Midbrain (tissue), 1 donor: ENCODE measurements around the gene CDK6.

ENCODE experiments used
- DNase-seq: peaks from one replicate; lab custom pipeline; 2025; lab: John Stamatoyannopoulos, UW

CDK6 gene

DNA sequence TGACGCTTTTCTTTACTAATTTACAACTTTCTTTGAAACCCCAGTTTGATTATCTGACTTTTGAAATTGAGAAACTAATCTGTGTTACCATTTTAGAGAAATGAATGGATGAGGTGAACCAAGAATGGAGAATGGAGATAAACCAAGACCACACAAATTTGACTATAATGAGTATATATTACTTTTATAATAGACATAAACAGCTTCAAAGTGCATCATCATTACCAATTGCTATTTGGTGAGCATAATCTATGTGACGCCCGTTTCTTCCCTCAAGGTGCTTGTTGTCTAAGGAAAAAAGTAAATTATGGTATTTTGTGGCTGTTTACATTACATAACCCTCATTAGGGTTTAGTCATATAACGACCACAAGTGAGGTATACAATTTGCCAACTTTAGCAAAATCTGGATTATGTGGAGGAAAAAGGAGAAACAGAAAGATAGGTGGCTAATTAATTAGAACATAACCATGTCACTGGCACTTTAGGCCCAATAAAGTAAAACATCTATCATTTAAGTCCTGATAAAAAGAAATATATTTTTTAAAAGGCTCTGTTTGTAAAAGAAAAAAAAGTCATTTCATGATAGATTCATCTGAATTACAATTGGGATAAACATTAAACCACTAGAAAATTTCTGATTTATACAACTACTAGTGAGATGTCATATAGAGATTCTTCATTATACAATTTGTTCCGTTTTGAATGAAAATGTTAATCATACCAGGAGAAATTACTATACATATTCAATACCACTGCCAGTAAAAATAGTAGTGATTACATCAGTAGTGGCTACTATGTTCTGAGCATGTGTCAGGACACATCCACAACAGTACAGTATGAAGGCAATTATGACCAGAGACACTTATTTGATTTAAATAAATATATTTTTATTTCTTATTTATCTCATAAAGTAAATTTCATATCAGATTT lies 128.0 kb downstream of the CDK6 start:
- no peak for DNase-seq

- DNase-seq, result no peak
These were observed 128.9 kb downstream of the CDK6 start for GRCh38 chr7:92707435-92707834.

GRCh38 chr7:92706563-92706962 lies 129.8 kb downstream of the CDK6 start:
- DNase-seq, result no peak

DNA sequence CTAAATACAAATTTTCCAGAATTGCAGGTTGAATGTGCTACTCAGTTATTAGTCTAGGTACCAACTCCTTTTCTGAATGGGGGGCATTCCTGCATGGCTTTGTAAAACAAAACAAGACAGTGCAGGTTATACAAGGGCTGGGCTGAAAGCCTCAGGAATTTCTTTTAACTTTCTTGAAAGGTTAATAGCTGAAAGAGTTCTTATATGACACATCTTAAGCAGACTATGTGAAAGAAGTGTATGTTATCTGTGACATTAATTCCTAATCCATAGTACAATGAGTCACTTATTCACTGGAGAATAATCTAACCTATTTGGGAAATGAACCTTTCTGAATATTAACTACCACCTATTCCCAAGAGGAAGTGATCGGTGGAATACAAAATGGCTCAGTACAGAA lies 130.5 kb downstream of the CDK6 start:
- DNase-seq, result no peak

GRCh38 chr7:92704858-92705257 lies 131.5 kb downstream of the CDK6 start:
- no peak for DNase-seq

- DNase-seq, result no peak
These were observed 133.8 kb downstream of the CDK6 start for GRCh38 chr7:92702535-92702934.

DNA sequence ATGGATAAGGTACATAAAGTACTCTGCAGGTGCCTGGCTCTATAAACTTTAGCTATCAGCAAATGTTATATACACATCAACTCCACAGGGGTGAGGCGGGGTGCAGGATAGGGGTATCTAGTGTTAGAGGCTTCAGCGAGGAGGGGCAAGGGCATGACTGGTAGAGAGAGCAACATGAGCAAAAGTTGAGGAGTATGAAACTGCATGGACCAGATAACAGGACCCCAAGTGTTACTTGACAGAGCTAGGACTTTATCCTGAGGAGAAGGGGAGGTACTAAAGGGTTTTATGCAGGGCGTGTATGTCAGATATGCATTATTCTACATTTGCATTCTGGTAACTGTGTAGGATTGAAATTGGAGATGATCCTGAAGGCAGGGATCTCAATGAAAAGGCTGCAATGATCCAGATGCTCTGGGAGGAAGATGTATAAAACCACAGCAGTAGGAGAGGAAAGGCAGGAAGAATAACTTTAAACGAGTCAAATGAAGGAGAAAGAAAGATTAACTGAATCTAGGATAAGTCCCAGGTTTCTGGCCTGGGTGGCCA lies 136.3 kb downstream of the CDK6 start:
- DNase-seq, result no peak

DNA sequence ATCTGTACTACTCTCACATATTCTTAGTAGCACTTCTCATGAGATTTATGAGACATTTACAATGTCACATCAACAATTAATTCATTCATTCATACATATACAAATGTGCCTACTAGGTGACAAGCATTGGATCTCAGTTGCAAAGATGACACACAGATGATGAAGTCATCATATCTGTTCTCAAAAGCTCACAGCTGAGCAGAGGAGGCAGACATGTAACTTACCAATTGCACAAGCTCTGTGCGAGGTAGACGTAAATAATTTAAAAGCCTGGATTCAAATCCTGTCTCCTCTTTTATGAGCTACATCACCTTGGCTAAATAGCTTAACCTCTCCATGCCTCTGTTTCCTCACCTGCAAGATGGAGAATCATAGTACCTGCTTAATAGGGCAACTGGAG lies 136.8 kb downstream of the CDK6 start:
- no peak for DNase-seq

- DNase-seq, result peak; percentile 63
These were observed 138.0 kb downstream of the CDK6 start for GRCh38 chr7:92698237-92698841.

- DNase-seq, result no peak
These were observed 139.0 kb downstream of the CDK6 start for GRCh38 chr7:92697414-92697813.

GRCh38 chr7:92697012-92697411 lies 139.4 kb downstream of the CDK6 start:
- no peak for DNase-seq

GRCh38 chr7:92696584-92696983 lies 139.8 kb downstream of the CDK6 start:
- no peak for DNase-seq

DNA sequence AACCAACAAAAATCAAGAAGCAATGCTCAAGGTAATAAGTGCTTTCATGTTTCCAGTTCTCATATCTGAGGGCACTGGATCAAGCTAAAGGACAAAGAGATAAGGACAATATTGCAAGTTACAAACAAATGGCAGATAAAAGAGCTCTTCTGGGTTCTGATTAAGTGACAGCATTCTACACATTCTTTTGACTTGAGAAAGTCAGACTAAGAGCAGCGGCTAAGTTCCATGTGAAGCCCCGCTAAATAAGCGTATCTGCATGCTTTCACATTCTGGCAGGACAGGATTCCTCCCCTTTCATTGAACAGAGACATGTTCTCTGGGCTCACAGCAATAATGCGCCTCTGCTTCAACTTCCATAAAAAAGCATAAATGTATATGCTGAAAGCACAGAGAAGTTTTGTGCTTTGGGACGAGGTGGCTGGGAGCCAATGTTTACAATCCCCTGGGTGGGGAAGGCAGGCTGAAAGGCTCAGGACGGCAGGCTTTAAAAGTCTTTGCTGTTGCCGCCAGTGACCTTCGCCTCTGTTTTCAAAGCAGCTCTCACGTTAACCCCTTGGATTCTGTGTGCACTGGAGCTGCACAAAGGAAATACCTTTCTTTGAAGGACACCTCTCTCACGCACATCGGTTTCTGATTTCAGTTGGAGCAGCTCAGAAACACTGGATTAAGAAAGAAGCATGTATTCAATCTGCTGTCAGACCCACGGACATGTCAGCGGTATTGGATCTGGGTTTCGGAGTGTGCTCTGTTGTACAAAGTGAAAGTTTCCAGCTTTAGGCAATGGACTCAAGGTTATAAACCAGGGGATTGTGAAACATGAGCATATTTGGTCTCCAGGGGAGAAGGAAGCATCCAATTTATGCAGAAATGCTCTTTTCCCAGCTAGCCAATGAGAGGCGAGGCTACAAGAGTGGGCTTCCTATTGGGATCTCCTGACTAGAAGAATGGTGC lies 140.8 kb downstream of the CDK6 start:
- DNase-seq, result peak; percentile 51

DNA sequence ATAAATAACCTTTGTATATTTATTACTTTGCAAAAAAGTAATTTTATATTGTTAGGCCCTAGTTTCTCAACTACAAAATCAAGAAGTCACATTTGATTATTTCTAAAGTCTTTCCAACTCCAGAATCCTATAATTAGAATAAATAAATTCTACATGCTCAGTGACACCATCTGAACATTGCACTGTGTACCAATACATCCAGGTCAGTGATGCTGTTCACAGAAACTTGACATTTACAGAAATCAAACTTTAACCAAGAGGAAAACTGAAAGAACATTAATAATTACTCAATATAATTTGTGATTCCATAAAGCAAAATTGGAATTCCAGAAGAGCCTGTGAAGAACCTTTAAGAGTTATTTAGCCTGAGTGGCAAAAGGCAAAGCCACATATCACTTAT lies 142.2 kb downstream of the CDK6 start:
- no peak for DNase-seq

- no peak for DNase-seq
These were observed 142.9 kb downstream of the CDK6 start for GRCh38 chr7:92693519-92693918.

DNA sequence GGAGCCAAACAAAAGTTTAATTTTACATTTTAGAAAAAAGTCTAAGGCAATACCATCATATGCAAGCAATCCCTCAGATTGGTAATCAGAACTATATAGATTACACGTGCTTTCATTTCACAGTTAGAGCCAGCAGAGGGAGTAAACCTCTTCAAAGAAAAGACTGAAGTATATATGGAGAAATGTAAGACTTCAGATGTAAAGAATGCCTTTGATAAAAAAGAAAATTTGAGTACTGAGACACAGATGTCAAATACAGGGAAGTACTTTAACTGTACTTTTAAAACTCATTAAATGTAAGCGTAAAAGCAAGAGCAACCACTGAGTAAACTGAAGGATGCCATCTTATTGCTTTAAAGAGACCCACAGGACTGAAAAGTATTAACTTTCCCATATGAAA lies 144.8 kb downstream of the CDK6 start:
- DNase-seq, result peak; percentile 23

- no peak for DNase-seq
These were observed 151.0 kb downstream of the CDK6 start for GRCh38 chr7:92685136-92686042.

GRCh38 chr7:92684274-92684673 lies 152.1 kb downstream of the CDK6 start:
- DNase-seq, result no peak

- no peak for DNase-seq
These were observed 153.4 kb downstream of the CDK6 start for GRCh38 chr7:92682903-92683539.

- no peak for DNase-seq
These were observed 154.0 kb downstream of the CDK6 start for GRCh38 chr7:92682330-92682729.
